DOHH2 (cell line): ENCODE results near the gene UMPS.

Experiments
- CTCF ChIP-seq: fragments of 200-600 bp; sonication (generic); IDR thresholded peaks from one replicate; pipeline ENCODE4 v1.5.1; 2014; ENCODE audit warnings: antibody characterized with exemption, mild to moderate bottlenecking, low read depth, low read length; ENCODE audit not compliant: poor library complexity, severe bottlenecking
- EZH2phosphoT487 ChIP-seq: fragments of 200-600 bp; sonication (generic); IDR thresholded peaks from 2 replicates; pipeline ENCODE4 v1.6.1; 2017; ENCODE audit warnings: borderline replicate concordance, mild to moderate bottlenecking, antibody characterized with exemption, low read length, moderate library complexity, mixed read lengths

GRCh38 chr3:124688581-124689454 lies 41.4 kb upstream of the UMPS start:
- TF ChIP-seq CTCF (peak; percentile 76), EZH2phosphoT487 (no peak)
